Measurements from ENCODE around the gene SSR3. TPM values are rescaled to one million over a fixed set of nuclear protein-coding genes. Genes with fewer than 3 reads are reported as not detected.

Gene SSR3
- total and polyA plus RNA-seq, 9 of the 15 experiments (the other 6 are each of a cell fraction or from before 2014, with no cell fraction given), result 104 to 464 (median 307) TPM

- TF ChIP-seq POLR2AphosphoS2 (IDR thresholded peaks at IDR 0.05; ENCODE audit: low read length), result no peak
- TF ChIP-seq ZNF740 (CRISPR knock-in tag; IDR thresholded peaks at IDR 0.05), result no peak
- no peak for TF ChIP-seq ZNF740 (tag; IDR thresholded peaks at IDR 0.05)
- no peak for TF ChIP-seq CTBP1 (IDR thresholded peaks at IDR 0.05; ENCODE audit: borderline replicate concordance)
- no peak for TF ChIP-seq ESRRA (IDR thresholded peaks at IDR 0.05; ENCODE audit: borderline replicate concordance, low read depth)
- no peak for TF ChIP-seq ZNF507 (tag; conservative IDR thresholded peaks at IDR 0.05)
- TF ChIP-seq ZNF75A (CRISPR knock-in tag; IDR thresholded peaks at IDR 0.05), result no peak
- TF ChIP-seq NR2F6 (CRISPR knock-in tag; IDR thresholded peaks at IDR 0.05), result no peak
- TF ChIP-seq PPARD (CRISPR knock-in tag; IDR thresholded peaks at IDR 0.05), result no peak
- no peak for TF ChIP-seq ZNF639 (CRISPR knock-in tag; conservative IDR thresholded peaks at IDR 0.05 in 1 of 2, IDR thresholded peaks at IDR 0.05 in 1 of 2)
- no peak for TF ChIP-seq ZNF436 (CRISPR knock-in tag; IDR thresholded peaks at IDR 0.05)
- TF ChIP-seq DMBX1 (CRISPR knock-in tag; IDR thresholded peaks at IDR 0.05; ENCODE audit: borderline replicate concordance), result peak; percentile 65; the same call in 1 of the 2 replicates
- no peak for TF ChIP-seq ZC3H4 (CRISPR knock-in tag; IDR thresholded peaks at IDR 0.05; ENCODE audit: borderline replicate concordance)
- no peak for TF ChIP-seq NELFE (IDR thresholded peaks at IDR 0.05; ENCODE audit: insufficient read depth, insufficient read length)
- TF ChIP-seq NBN (IDR thresholded peaks at IDR 0.05; ENCODE audit: low read depth), result no peak
- TF ChIP-seq IRF9 (tag; IDR thresholded peaks at IDR 0.05), result no peak
- TF ChIP-seq GATAD2B (IDR thresholded peaks at IDR 0.05; ENCODE audit: borderline replicate concordance), result 0 out of 2 replicates have a peak, but pooled peaks have one; percentile 33
- TF ChIP-seq HDAC3 (IDR thresholded peaks at IDR 0.05; ENCODE audit: borderline replicate concordance, partially characterized antibody), result no peak
- TF ChIP-seq TBL1XR1 (IDR thresholded peaks at IDR 0.05; ENCODE audit: low read length in 2 of 2), result no peak
- 0 out of 2 replicates have a peak, but pooled peaks have one; percentile 32 for TF ChIP-seq TOE1 (IDR thresholded peaks at IDR 0.05; ENCODE audit: borderline replicate concordance)
- TF ChIP-seq TOE1 (CRISPR knock-in tag; IDR thresholded peaks at IDR 0.05; ENCODE audit: borderline replicate concordance, low read depth), result no peak
- TF ChIP-seq NR2C1 (IDR thresholded peaks at IDR 0.05), result 0 out of 2 replicates have a peak, but pooled peaks have one; percentile 31
- TF ChIP-seq NR2C1 (tag; IDR thresholded peaks at IDR 0.05), result peak; percentile 29; the same call in 1 of the 2 replicates
- peak; percentile 94 for TF ChIP-seq L3MBTL2 (IDR thresholded peaks at IDR 0.05)
- peak; percentile 49 for TF ChIP-seq TAF9B (IDR thresholded peaks at IDR 0.05; ENCODE audit: partially characterized antibody)
- TF ChIP-seq THRAP3 (IDR thresholded peaks at IDR 0.05; ENCODE audit: borderline replicate concordance), result no peak
- no peak for TF ChIP-seq TAL1 (IDR thresholded peaks at IDR 0.05)
Observed at GRCh38 chr3:156553705-156554356, 1.1 kb downstream of the SSR3 start (continued).
